OCI-LY3 (cell line): ENCODE measurements around the gene STX1B.

Experiments
- H2AFZ ChIP-seq: fragments of 200-600, 300-600 bp; shearing (Covaris generic); 2 replicates; pipeline ENCODE4 v1.6.0; 2014; ENCODE audit warnings: antibody characterized with exemption, low read depth, low read length
- H3K27ac ChIP-seq: fragments of 200-600, 300-600 bp; sonication (generic); 2 replicates; pipeline ENCODE4 v1.5.1; 2014; ENCODE audit warnings: mild to moderate bottlenecking, low read length, moderate library complexity, mixed read lengths
- H3K27me3 ChIP-seq: fragments of 200-600, 300-600 bp; sonication (generic); 2 replicates; pipeline ENCODE4 v1.6.1; 2014; ENCODE audit warnings: low read depth, low read length, mixed read lengths
- H3K36me3 ChIP-seq: fragments of 200-600, 300-600 bp; sonication (generic); replicated peaks from 2 replicates; pipeline ENCODE3; 2014; ENCODE audit warnings: low read depth, low read length, mixed read lengths
- H3K4me1 ChIP-seq: fragments of 300-600, 200-600 bp; sonication (generic); 2 replicates; pipeline ENCODE4 v1.6.1; 2014; ENCODE audit warnings: low read length, mixed read lengths
- H3K4me2 ChIP-seq: fragments of 200-600, 300-600 bp; sonication (generic); 2 replicates; pipeline ENCODE4 v1.6.1; 2014; ENCODE audit warnings: low read length, mixed read lengths
- H3K4me3 ChIP-seq: fragments of 300-600, 200-600 bp; sonication (generic); 2 replicates; pipeline ENCODE4 v1.5.1; 2014; ENCODE audit warnings: antibody characterized with exemption, mild to moderate bottlenecking, low read length, moderate library complexity
- H3K79me2 ChIP-seq: fragments of 300-600, 200-600 bp; shearing (Covaris generic); 2 replicates; pipeline ENCODE4 v1.6.1; 2014; ENCODE audit warnings: mild to moderate bottlenecking, low read length, mixed read lengths
- H3K9ac ChIP-seq: fragments of 300-600, 200-600 bp; shearing (Covaris generic); 2 replicates; pipeline ENCODE4 v1.6.0; 2014; ENCODE audit warnings: mild to moderate bottlenecking, low read length, moderate library complexity
- H3K9me3 ChIP-seq: fragments of 200-600, 300-600 bp; shearing (Covaris generic); 2 replicates; pipeline ENCODE4 v1.6.1; 2014; ENCODE audit warnings: low read length, mixed read lengths; ENCODE audit not compliant: insufficient read depth
- H4K20me1 ChIP-seq: fragments of 200-600, 300-600 bp; sonication (generic); 2 replicates; pipeline ENCODE4 v1.6.1; 2016; ENCODE audit warnings: low read length, mixed read lengths; ENCODE audit not compliant: insufficient read depth
- EZH2phosphoT487 ChIP-seq: fragments of 200-600 bp; shearing (Covaris generic); IDR thresholded peaks from 2 replicates; pipeline ENCODE4 v1.6.1; 2018; ENCODE audit warnings: antibody characterized with exemption, mixed run types, low read depth
- TF ChIP-seq, protein P1 (sequence below): fragments of 200-600, 300-600 bp; sonication (generic); IDR thresholded peaks from 2 replicates; pipeline ENCODE4 v1.5.1; 2014; ENCODE audit warnings: antibody characterized with exemption, low read length, low read depth

Gene STX1B

DNA sequence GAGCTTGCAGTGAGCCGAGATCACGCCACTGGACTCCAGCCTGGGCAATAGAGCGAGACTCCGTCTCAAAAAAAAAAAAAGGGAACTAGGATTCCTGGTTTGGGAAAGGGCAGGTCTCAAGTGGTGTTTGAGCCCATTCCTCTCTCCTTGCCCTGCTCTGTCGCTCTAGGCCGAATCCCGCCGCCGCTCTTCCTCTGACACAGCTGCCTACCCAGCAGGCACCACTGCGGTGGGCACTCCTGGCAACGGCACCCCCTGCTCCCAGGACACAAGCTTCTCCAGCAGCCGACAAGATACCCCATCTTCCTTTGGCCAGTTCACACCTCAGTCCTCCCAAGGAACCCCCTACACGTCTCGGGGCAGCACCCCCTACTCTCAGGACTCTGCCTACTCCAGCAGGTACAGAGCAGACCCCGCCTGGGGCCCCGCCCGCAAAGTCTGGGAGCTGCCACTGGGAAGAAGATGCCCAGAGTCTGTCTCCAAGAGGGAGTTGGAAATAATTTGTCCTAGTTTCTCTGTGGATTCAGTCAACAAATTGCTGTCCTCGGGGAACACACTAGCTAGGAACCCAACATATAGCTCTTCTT is 46.4 kb downstream of the STX1B start:
- no peak for TF ChIP-seq EZH2phosphoT487
- TF ChIP-seq, protein P1, sequence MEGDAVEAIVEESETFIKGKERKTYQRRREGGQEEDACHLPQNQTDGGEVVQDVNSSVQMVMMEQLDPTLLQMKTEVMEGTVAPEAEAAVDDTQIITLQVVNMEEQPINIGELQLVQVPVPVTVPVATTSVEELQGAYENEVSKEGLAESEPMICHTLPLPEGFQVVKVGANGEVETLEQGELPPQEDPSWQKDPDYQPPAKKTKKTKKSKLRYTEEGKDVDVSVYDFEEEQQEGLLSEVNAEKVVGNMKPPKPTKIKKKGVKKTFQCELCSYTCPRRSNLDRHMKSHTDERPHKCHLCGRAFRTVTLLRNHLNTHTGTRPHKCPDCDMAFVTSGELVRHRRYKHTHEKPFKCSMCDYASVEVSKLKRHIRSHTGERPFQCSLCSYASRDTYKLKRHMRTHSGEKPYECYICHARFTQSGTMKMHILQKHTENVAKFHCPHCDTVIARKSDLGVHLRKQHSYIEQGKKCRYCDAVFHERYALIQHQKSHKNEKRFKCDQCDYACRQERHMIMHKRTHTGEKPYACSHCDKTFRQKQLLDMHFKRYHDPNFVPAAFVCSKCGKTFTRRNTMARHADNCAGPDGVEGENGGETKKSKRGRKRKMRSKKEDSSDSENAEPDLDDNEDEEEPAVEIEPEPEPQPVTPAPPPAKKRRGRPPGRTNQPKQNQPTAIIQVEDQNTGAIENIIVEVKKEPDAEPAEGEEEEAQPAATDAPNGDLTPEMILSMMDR = no peak
- no peak overlapping the region for H3K4me2 ChIP-seq
- peaks cover 65% of the 10 kb centered on the region for H3K36me3 ChIP-seq
- no peak overlapping the region for H3K27ac ChIP-seq
- H2AFZ ChIP-seq = no peak overlapping the region
- H3K4me1 ChIP-seq = peaks cover under 1% of the 10 kb centered on the region
- H3K27me3 ChIP-seq = no peaks in the 10 kb centered on the region
- H3K79me2 ChIP-seq = peaks cover 14% of the 10 kb centered on the region
- H3K4me3 ChIP-seq = no peak overlapping the region
- no peaks in the 10 kb centered on the region for H4K20me1 ChIP-seq
- no peaks in the 10 kb centered on the region for H3K9me3 ChIP-seq
- H3K9ac ChIP-seq = no peak overlapping the region

DNA sequence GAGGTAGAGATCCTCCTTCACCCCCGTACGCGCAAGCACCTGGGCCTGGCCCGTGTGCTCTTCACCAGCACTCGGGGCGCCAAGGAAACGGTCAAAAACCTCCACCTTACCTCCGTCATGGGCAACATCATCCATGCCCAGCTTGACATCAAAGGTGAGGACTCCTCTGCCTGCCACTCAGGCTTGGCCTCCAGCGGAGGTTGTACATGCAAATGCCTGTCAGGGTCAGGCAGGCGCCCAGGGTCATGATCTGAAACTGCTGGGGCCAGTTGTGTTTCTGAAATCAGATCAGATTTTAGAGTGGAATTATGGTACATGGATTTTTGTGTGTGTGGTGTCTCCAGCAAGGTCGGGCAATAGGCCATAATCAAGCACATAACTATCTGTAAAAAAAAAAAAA is 49.1 kb downstream of the STX1B start:
- H2AFZ ChIP-seq = no peak overlapping the region
- no peaks in the 10 kb centered on the region for H3K27me3 ChIP-seq
- H3K79me2 ChIP-seq = peaks cover 26% of the 10 kb centered on the region
- no peak overlapping the region for H3K4me2 ChIP-seq
- H3K27ac ChIP-seq = no peak overlapping the region
- no peak overlapping the region for H3K4me3 ChIP-seq
- no peak for TF ChIP-seq EZH2phosphoT487
- TF ChIP-seq, protein P1 = no peak
- H3K36me3 ChIP-seq = peaks cover 52% of the 10 kb centered on the region
- H3K4me1 ChIP-seq = peaks cover 9% of the 10 kb centered on the region
- no peaks in the 10 kb centered on the region for H3K9me3 ChIP-seq
- no peak overlapping the region for H3K9ac ChIP-seq
- H4K20me1 ChIP-seq = peaks cover 7% of the 10 kb centered on the region; the same call in 1 of the 2 replicates

DNA sequence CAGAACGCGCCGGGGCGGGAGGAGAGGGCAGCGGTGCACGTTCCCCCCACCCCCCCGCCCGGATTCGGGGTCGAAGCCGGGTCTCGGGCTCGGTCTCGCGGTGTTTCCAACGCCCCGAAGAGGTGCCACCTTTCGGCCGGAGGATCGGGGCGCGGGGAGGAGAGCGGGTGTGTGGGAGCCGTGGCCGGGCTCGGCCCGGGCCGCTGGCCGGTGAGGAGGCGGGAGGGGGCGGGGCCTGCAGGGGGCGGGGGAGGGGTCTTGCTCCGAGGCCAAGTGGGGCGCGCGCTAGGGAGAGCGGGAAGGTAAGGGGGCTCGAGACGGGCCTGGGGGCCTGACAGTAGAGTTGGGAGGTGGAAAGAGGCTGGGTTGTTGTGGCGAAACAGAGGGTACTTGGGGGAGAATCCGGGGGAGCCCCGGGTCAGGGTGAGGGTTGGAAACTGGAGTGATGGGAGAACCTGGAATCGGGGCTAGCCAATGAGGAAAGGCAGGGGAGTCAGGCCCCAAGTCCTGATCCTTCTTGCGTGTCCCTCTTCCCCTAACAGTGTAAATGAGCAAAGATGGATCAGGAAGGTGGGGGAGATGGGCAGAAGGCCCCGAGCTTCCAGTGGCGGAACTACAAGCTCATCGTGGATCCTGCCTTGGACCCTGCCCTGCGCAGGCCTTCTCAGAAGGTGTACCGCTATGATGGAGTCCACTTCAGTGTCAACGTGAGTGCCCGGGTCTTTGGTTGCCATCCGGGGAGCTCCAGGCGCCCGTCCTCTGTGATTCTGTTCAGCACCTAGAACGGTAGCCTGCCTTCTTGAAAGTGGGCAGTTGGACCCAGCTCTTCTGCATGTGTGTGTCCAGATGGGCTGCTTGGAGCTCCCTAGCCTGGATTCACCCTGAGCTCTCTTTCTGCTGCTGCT is 52.0 kb downstream of the STX1B start:
- H3K79me2 ChIP-seq = peaks cover 28% of the 10 kb centered on the region
- peaks cover 7% of the 10 kb centered on the region; the same call in 1 of the 2 replicates for H4K20me1 ChIP-seq
- H3K4me1 ChIP-seq = peaks cover 16% of the 10 kb centered on the region
- H3K4me2 ChIP-seq = peak overlapping the region; percentile 99
- peak overlapping the region; percentile 96 for H3K4me3 ChIP-seq
- H3K27ac ChIP-seq = peak overlapping the region; percentile 41; the same call in 1 of the 2 replicates
- no peaks in the 10 kb centered on the region for H3K9me3 ChIP-seq
- TF ChIP-seq EZH2phosphoT487 = no peak
- TF ChIP-seq, protein P1 = no peak
- peak overlapping the region; percentile 100 for H3K9ac ChIP-seq
- H3K36me3 ChIP-seq = peaks cover 33% of the 10 kb centered on the region
- no peak overlapping the region for H2AFZ ChIP-seq
- no peaks in the 10 kb centered on the region for H3K27me3 ChIP-seq
